ENCODE data around the gene CDK5R1. TPM values are rescaled to one million over a fixed set of nuclear protein-coding genes. Genes with fewer than 3 reads are reported as not detected.

CDK5R1 gene
- total RNA-seq, 3 donors from 2014 or later (not counting 1 experiment from before 2014, with no cell fraction given): 3.7 to 12.3 (median 7.4) TPM

DNA sequence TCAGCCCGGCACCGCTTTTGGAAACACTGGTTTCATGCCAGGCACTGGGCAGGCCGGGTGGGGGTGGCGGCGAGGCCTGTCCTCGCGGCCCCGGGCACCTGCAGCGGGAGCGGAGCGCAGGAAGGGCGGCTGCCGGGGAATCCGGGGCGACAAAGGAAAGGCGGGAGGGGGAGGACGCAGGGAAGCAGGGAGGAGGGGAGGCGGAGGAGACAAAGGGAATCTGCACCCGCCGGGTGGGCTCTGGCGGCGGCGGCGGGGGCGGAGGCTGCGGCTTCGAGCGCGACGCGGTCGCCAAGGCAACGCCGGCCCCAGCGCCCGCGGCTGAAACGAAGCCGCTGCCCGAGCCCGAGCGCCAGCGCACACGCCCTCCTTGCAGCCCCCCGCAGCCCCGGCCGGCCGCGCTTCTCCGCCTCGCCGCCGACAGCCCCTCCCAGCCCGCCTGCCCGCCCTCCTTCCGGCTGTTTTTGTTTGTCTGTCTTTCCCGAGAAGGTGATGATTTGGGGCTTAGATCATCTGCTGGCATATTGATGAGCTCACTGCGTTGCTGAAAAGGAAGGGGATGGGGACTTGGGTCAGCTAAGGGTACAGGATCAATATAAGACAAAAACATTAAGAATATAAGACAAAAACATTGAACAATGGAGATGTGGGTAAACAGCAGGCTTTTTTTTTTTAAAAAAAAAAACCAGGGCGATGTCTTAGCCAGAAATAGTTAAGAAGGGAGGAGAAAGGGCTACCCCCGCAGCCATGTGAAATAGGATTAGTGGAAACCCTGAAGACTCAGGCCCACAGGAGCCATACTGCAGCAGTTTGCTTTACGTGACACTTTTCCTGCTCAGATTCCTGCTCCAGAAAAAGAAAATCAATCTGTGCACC lies 32.7 kb downstream of the CDK5R1 start:
- DNase-seq: peak; percentile 69 to 85
- Histone ChIP-seq H3K27ac (ENCODE audit: low read length) (peak overlapping the region; percentile 91), H3K9me3 (ENCODE audit: control insufficient read depth, insufficient read depth, low read length) (no peaks in the 10 kb centered on the region), H3K4me1 (ENCODE audit: control insufficient read depth, insufficient read depth, low read length) (peaks cover 88% of the 10 kb centered on the region), H3K4me3 (ENCODE audit: low read length) (peak overlapping the region; percentile 24), H3K27me3 (ENCODE audit: control insufficient read depth, insufficient read depth, low read length) (no peaks in the 10 kb centered on the region), H3K36me3 (ENCODE audit: control insufficient read depth, insufficient read depth, low read length) (no peaks in the 10 kb centered on the region)
- intact Hi-C loops (cut with micrococcal nuclease): loop anchor here (2.0 to 5.0 kb wide), 2 partner anchors 33 kb away; partner anchors contain the start of gene CDK5R1
- H3K27ac Mint-ChIP-seq: peak overlapping the region; percentile 91 to 98
- peak overlapping the region; percentile 90 for H3K4me3 Mint-ChIP-seq
- WGBS (ENCODE audit: insufficient coverage): under 1% methylated on average over 60 of the region's 61 CpGs
- no peaks in the 10 kb centered on the region for H3K36me3 Mint-ChIP-seq
- no peaks in the 10 kb centered on the region for H3K9me3 Mint-ChIP-seq
- H3K4me1 Mint-ChIP-seq: peaks cover 80 to 82% of the 10 kb centered on the region in 2 donors
- TF ChIP-seq, protein P1, sequence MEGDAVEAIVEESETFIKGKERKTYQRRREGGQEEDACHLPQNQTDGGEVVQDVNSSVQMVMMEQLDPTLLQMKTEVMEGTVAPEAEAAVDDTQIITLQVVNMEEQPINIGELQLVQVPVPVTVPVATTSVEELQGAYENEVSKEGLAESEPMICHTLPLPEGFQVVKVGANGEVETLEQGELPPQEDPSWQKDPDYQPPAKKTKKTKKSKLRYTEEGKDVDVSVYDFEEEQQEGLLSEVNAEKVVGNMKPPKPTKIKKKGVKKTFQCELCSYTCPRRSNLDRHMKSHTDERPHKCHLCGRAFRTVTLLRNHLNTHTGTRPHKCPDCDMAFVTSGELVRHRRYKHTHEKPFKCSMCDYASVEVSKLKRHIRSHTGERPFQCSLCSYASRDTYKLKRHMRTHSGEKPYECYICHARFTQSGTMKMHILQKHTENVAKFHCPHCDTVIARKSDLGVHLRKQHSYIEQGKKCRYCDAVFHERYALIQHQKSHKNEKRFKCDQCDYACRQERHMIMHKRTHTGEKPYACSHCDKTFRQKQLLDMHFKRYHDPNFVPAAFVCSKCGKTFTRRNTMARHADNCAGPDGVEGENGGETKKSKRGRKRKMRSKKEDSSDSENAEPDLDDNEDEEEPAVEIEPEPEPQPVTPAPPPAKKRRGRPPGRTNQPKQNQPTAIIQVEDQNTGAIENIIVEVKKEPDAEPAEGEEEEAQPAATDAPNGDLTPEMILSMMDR (IDR thresholded peaks at IDR 0.05): no peak
- peak; percentile 49 to 71 (median 64) for ATAC-seq
- no peaks in the 10 kb centered on the region for H3K27me3 Mint-ChIP-seq (ENCODE audit: low read depth in 2 of 2)

DNA sequence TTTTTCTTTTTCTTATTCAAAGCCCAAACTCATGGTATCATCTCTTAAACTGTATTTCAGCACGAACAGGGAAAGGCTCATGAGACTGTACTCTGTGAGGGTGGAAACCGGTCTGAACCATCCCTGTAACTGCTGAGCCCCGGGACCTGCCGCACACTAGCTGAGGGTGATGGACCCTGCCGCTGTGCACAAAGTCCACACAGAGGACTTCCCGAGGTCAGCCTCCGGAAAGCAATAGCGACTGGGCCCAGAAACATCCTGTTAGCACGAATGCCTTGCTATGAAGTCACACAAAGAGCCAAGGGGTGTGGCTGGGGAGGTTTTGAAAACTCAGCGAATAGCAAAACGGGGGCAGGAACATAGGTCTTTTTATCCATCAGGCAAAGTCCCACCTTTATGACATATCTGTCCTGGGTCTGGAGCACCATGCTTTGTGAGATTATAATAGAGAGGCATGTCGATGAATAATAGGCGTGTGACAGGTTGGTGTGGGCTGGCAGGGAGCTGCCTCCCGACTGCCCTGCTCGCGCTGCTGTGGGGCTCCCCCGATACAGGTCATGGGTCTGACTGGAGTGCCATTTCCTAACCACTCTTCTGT lies 33.4 kb downstream of the CDK5R1 start:
- Histone ChIP-seq H3K9me3 (ENCODE audit: control insufficient read depth, insufficient read depth, low read length) (no peaks in the 10 kb centered on the region), H3K4me1 (ENCODE audit: control insufficient read depth, insufficient read depth, low read length) (peaks cover 92% of the 10 kb centered on the region), H3K4me3 (ENCODE audit: low read length) (peak overlapping the region; percentile 24), H3K36me3 (ENCODE audit: control insufficient read depth, insufficient read depth, low read length) (no peaks in the 10 kb centered on the region), H3K27me3 (ENCODE audit: control insufficient read depth, insufficient read depth, low read length) (no peaks in the 10 kb centered on the region), H3K27ac (ENCODE audit: low read length) (peak overlapping the region; percentile 91)
- TF ChIP-seq, protein P1 (IDR thresholded peaks at IDR 0.05): no peak
- intact Hi-C loops (cut with micrococcal nuclease): loop anchor here (2.0 kb wide), 1 partner anchor 33 kb away; the partner anchor contains the start of gene CDK5R1
- Mint-ChIP-seq H3K4me3 (peak overlapping the region; percentile 90), H3K27ac (peak overlapping the region; percentile 91 to 98), H3K27me3 (ENCODE audit: low read depth in 2 of 2) (no peaks in the 10 kb centered on the region), H3K36me3 (no peaks in the 10 kb centered on the region), H3K4me1 (peaks cover 83 to 87% of the 10 kb centered on the region in 2 donors), H3K9me3 (no peaks in the 10 kb centered on the region)
- peak; percentile 62 to 82 for DNase-seq
- WGBS (ENCODE audit: insufficient coverage): 21% methylated on average over 17 of the region's 17 CpGs
- ATAC-seq: peak; percentile 48 to 61 (median 54)

DNA sequence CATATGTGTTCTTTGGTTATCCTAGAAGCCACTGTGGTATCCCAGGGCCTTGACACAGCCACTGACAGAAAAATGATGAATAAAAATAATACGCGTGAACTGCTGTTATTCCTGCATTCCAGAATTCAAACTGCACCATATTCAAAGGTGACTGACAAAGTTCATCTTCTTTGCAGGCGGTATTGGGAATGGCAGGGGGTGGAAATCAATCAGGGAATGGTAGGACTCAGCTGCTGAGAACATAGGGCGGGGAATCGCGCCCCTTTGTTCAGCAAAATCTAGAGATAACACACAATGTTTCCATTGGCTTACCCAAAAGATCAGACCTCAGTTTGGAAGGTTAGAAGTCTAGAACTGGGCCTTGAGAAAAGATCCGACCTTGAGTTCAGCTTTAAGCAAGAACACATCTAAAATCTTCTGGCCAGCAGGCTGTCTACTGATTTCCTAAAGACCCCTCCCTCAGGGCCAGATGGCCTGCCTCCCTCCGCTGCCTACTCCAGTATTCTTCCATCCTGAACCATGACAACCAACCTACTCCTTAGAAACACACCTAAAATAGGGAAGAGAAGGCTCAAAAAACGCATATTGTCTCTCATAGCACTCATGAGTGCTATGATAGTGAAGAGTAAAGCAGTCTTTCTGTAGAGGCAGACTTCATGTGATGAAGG lies 34.1 kb downstream of the CDK5R1 start:
- Histone ChIP-seq H3K4me3 (ENCODE audit: low read length) (no peak overlapping the region), H3K9me3 (ENCODE audit: control insufficient read depth, insufficient read depth, low read length) (no peaks in the 10 kb centered on the region), H3K27ac (ENCODE audit: low read length) (peak overlapping the region; percentile 91), H3K4me1 (ENCODE audit: control insufficient read depth, insufficient read depth, low read length) (peaks cover 90% of the 10 kb centered on the region), H3K36me3 (ENCODE audit: control insufficient read depth, insufficient read depth, low read length) (no peaks in the 10 kb centered on the region), H3K27me3 (ENCODE audit: control insufficient read depth, insufficient read depth, low read length) (no peaks in the 10 kb centered on the region)
- peaks cover 81 to 84% of the 10 kb centered on the region in 2 donors for H3K4me1 Mint-ChIP-seq
- 98% methylated on average over 9 of the region's 9 CpGs for WGBS (ENCODE audit: insufficient coverage)
- no peaks in the 10 kb centered on the region for H3K9me3 Mint-ChIP-seq
- intact Hi-C loops (cut with micrococcal nuclease): loop anchor here (2.0 kb wide), 1 partner anchor 34 kb away; the partner anchor contains the start of gene CDK5R1
- peak overlapping the region; percentile 90 for H3K4me3 Mint-ChIP-seq
- TF ChIP-seq, protein P1 (IDR thresholded peaks at IDR 0.05): no peak
- no peak for DNase-seq
- H3K36me3 Mint-ChIP-seq: no peaks in the 10 kb centered on the region
- no peaks in the 10 kb centered on the region for H3K27me3 Mint-ChIP-seq (ENCODE audit: low read depth in 2 of 2)
- no peak for ATAC-seq
- peak overlapping the region; percentile 91 to 98 for H3K27ac Mint-ChIP-seq

Measured in natural killer cell (primary cell).